ENCODE measurements around the gene TAGAP.

Gene TAGAP

GRCh38 chr6:159044899-159045727, at the start of gene TAGAP:
TSS of gene TAGAP (minus strand) at chr6:159044991. CDS start at chr6:159044146, 845 bp downstream.
- no peak within 1 kb of the TSS for H3K4me3 ChIP-seq (ENCODE audit: low read depth, low read length)
- DNase-seq (ENCODE audit: low read depth): no peak

- H3K4me3 ChIP-seq (ENCODE audit: low read depth, low read length): no peak overlapping the region
- DNase-seq (ENCODE audit: low read depth): no peak
Measured at GRCh38 chr6:159093609-159094443, 49.0 kb upstream of the TAGAP start.

GRCh38 chr6:159092631-159093030, 47.8 kb upstream of the TAGAP start:
- H3K4me3 ChIP-seq (ENCODE audit: low read depth, low read length): no peak overlapping the region

GRCh38 chr6:159090530-159091480, 46.0 kb upstream of the TAGAP start:
- no peak overlapping the region for H3K4me3 ChIP-seq (ENCODE audit: low read depth, low read length)

More at GRCh38 chr6:159092631-159093030, 47.8 kb upstream of the TAGAP start:
- DNase-seq (ENCODE audit: low read depth): no peak

GRCh38 chr6:159089909-159090308, 45.1 kb upstream of the TAGAP start:
- H3K4me3 ChIP-seq (ENCODE audit: low read depth, low read length): no peak overlapping the region
- no peak for DNase-seq (ENCODE audit: low read depth)

More at GRCh38 chr6:159090530-159091480, 46.0 kb upstream of the TAGAP start:
- no peak for DNase-seq (ENCODE audit: low read depth)

GRCh38 chr6:159089443-159089842, 44.7 kb upstream of the TAGAP start:
- DNase-seq (ENCODE audit: low read depth): no peak

GRCh38 chr6:159086033-159086618, 41.3 kb upstream of the TAGAP start:
- H3K4me3 ChIP-seq (ENCODE audit: low read depth, low read length): no peak overlapping the region
- DNase-seq (ENCODE audit: low read depth): no peak

More at GRCh38 chr6:159089443-159089842, 44.7 kb upstream of the TAGAP start:
- H3K4me3 ChIP-seq (ENCODE audit: low read depth, low read length): no peak overlapping the region

GRCh38 chr6:159085396-159085895, 40.7 kb upstream of the TAGAP start:
- no peak overlapping the region for H3K4me3 ChIP-seq (ENCODE audit: low read depth, low read length)
- DNase-seq (ENCODE audit: low read depth): no peak

GRCh38 chr6:159084493-159085091, 39.8 kb upstream of the TAGAP start:
- no peak overlapping the region for H3K4me3 ChIP-seq (ENCODE audit: low read depth, low read length)
- peak; percentile 77 for DNase-seq (ENCODE audit: low read depth)

- H3K4me3 ChIP-seq (ENCODE audit: low read depth, low read length): no peak overlapping the region
- DNase-seq (ENCODE audit: low read depth): no peak
Measured at GRCh38 chr6:159083146-159083545, 38.4 kb upstream of the TAGAP start.

- H3K4me3 ChIP-seq (ENCODE audit: low read depth, low read length): no peak overlapping the region
- no peak for DNase-seq (ENCODE audit: low read depth)
Measured at GRCh38 chr6:159082039-159082815, 37.4 kb upstream of the TAGAP start.

- no peak for DNase-seq (ENCODE audit: low read depth)
- no peak overlapping the region for H3K4me3 ChIP-seq (ENCODE audit: low read depth, low read length)
Measured at GRCh38 chr6:159080217-159080976, 35.6 kb upstream of the TAGAP start.

GRCh38 chr6:159079367-159079766, 34.6 kb upstream of the TAGAP start:
- H3K4me3 ChIP-seq (ENCODE audit: low read depth, low read length): no peak overlapping the region
- DNase-seq (ENCODE audit: low read depth): no peak

- H3K4me3 ChIP-seq (ENCODE audit: low read depth, low read length): no peak overlapping the region
- no peak for DNase-seq (ENCODE audit: low read depth)
Measured at GRCh38 chr6:159077123-159077522, 32.3 kb upstream of the TAGAP start.

GRCh38 chr6:159075506-159076228, 30.9 kb upstream of the TAGAP start:
- DNase-seq (ENCODE audit: low read depth): no peak
- no peak overlapping the region for H3K4me3 ChIP-seq (ENCODE audit: low read depth, low read length)

- DNase-seq (ENCODE audit: low read depth): no peak
- H3K4me3 ChIP-seq (ENCODE audit: low read depth, low read length): no peak overlapping the region
Measured at GRCh38 chr6:159074876-159075275, 30.1 kb upstream of the TAGAP start.
